Mesothelial cell of epicardium (in vitro differentiated cells): ENCODE results near the gene DYRK1A. TPM values are rescaled to one million over a fixed set of nuclear protein-coding genes. Genes with fewer than 3 reads are reported as not detected.
"Not testable (repeated sequence)": the region's sequence is repeated elsewhere in the genome, so short reads cannot be mapped to it uniquely, and the experiment has no call there.

Experiments
- DNase-seq, 2 experiments: peaks; one replicate each; pipeline ENCODE4 v3.0.0; 2021; ENCODE audit warnings: low spot score in 2 of 2; ENCODE audit not compliant: unreplicated experiment in 2 of 2
- H3K27ac Mint-ChIP-seq: 2 replicates; pipeline ENCODE4 v1.8.0; 2021; ENCODE audit warnings: mixed read lengths
- H3K27me3 Mint-ChIP-seq: 2 replicates; pipeline ENCODE4 v1.8.0; 2021; ENCODE audit warnings: low read depth, mixed read lengths
- H3K36me3 Mint-ChIP-seq: 2 replicates; pipeline ENCODE4 v1.8.0; 2021; ENCODE audit warnings: mixed read lengths
- H3K4me1 Mint-ChIP-seq: 2 replicates; pipeline ENCODE4 v1.8.0; 2021; ENCODE audit warnings: mixed read lengths
- H3K4me3 Mint-ChIP-seq: 2 replicates; pipeline ENCODE4 v1.8.0; 2021; ENCODE audit warnings: mild to moderate bottlenecking, moderate library complexity, mixed read lengths
- H3K9me3 Mint-ChIP-seq: 2 replicates; pipeline ENCODE4 v1.8.0; 2021; ENCODE audit warnings: mixed read lengths
- CTCF ChIP-seq: fragments of 200-600 bp; sonication (generic); IDR thresholded peaks from one replicate; pipeline ENCODE4 v1.5.0; 2021; ENCODE audit warnings: antibody characterized with exemption; ENCODE audit not compliant: unreplicated experiment
- total RNA-seq: library from RNA; stranded (reverse); gene quantifications from 3 replicates; pipeline ENCODE4 v1.2.1, GENCODE V29; 2021

The DYRK1A gene
- total RNA-seq, 1 donor from 2014 or later: 79.7 TPM

- peaks cover 10% of the 10 kb centered on the region for H3K4me1 Mint-ChIP-seq
- no peak overlapping the region for H3K27ac Mint-ChIP-seq
- H3K4me3 Mint-ChIP-seq: no peak overlapping the region
- peaks cover 25% of the 10 kb centered on the region for H3K27me3 Mint-ChIP-seq
- H3K9me3 Mint-ChIP-seq: peaks cover 37% of the 10 kb centered on the region
- no peak for TF ChIP-seq CTCF
- H3K36me3 Mint-ChIP-seq: peaks cover 9% of the 10 kb centered on the region
- DNase-seq: no peak
Measured at GRCh38 chr21:37535672-37536071, 169.1 kb downstream of the DYRK1A start.

GRCh38 chr21:37536616-37537278, 170.2 kb downstream of the DYRK1A start:
- Mint-ChIP-seq H3K27me3 (peaks cover 25% of the 10 kb centered on the region), H3K4me3 (no peak overlapping the region), H3K36me3 (peaks cover 9% of the 10 kb centered on the region), H3K9me3 (peaks cover 41% of the 10 kb centered on the region), H3K4me1 (peaks cover 5% of the 10 kb centered on the region), H3K27ac (no peak overlapping the region)
- DNase-seq: no peak
- no peak for TF ChIP-seq CTCF

- no peak overlapping the region for H3K4me3 Mint-ChIP-seq
- peaks cover 48% of the 10 kb centered on the region for H3K9me3 Mint-ChIP-seq
- peaks cover 9% of the 10 kb centered on the region for H3K36me3 Mint-ChIP-seq
- no peak overlapping the region for H3K27ac Mint-ChIP-seq
- no peak for DNase-seq
- peaks cover 22% of the 10 kb centered on the region for H3K27me3 Mint-ChIP-seq
- TF ChIP-seq CTCF: no peak
- H3K4me1 Mint-ChIP-seq: no peaks in the 10 kb centered on the region
Measured at GRCh38 chr21:37537391-37537996, 170.9 kb downstream of the DYRK1A start.

GRCh38 chr21:37538971-37539590, 172.5 kb downstream of the DYRK1A start:
- Mint-ChIP-seq H3K27ac (no peak overlapping the region), H3K4me3 (no peak overlapping the region), H3K27me3 (peaks cover 7% of the 10 kb centered on the region), H3K36me3 (peaks cover 9% of the 10 kb centered on the region), H3K9me3 (peaks cover 57% of the 10 kb centered on the region), H3K4me1 (no peaks in the 10 kb centered on the region)
- no peak for DNase-seq
- TF ChIP-seq CTCF: no peak

- DNase-seq, H3K27me3 Mint-ChIP-seq, H3K4me1 Mint-ChIP-seq, H3K4me3 Mint-ChIP-seq, H3K36me3 Mint-ChIP-seq, H3K27ac Mint-ChIP-seq: not testable (repeated sequence)
- peaks cover 45% of the 10 kb centered on the region for H3K9me3 Mint-ChIP-seq
Measured at GRCh38 chr21:37541128-37541527, 174.6 kb downstream of the DYRK1A start.

GRCh38 chr21:37542512-37542911, 175.9 kb downstream of the DYRK1A start:
- Mint-ChIP-seq H3K27ac (no peak overlapping the region), H3K27me3 (peaks cover 8% of the 10 kb centered on the region), H3K9me3 (peaks cover 35% of the 10 kb centered on the region), H3K4me3 (no peak overlapping the region), H3K4me1 (peaks cover 14% of the 10 kb centered on the region), H3K36me3 (no peaks in the 10 kb centered on the region)
- no peak for DNase-seq
- TF ChIP-seq CTCF: no peak
